Activated CD4-positive, alpha-beta T cell treated with anti-CD3 and anti-CD28 coated beads, Interleukin-2, amount 50 U/mL, for 24 hours (primary cell): ENCODE results near the gene ZNF668.
A peak's percentile ranks its signal among the peaks of the same experiment; 100 is the strongest.

ENCODE experiments used
- DNase-seq, 2 donors: peaks; one replicate each; pipeline ENCODE4 v3.0.0-alpha.2; 2020; ENCODE audit warnings: low read depth in 1 of 2, low spot score in 1 of 2

The ZNF668 gene

GRCh38 chr16:31073970-31074813, at the start of gene ZNF668, which contains the start of gene ZNF646:
Gene ZNF668, minus strand, starts transcription at chr16:31074240. Its CDS starts 9,781 bp downstream, at chr16:31064459.
Gene ZNF646, plus strand, starts transcription at chr16:31074422. Its CDS starts 1,903 bp downstream, at chr16:31076325.
- peak; percentile 88 to 97 for DNase-seq

- DNase-seq = no peak
Measured at GRCh38 chr16:31120129-31120528, 46.1 kb upstream of the ZNF668 start.

DNA sequence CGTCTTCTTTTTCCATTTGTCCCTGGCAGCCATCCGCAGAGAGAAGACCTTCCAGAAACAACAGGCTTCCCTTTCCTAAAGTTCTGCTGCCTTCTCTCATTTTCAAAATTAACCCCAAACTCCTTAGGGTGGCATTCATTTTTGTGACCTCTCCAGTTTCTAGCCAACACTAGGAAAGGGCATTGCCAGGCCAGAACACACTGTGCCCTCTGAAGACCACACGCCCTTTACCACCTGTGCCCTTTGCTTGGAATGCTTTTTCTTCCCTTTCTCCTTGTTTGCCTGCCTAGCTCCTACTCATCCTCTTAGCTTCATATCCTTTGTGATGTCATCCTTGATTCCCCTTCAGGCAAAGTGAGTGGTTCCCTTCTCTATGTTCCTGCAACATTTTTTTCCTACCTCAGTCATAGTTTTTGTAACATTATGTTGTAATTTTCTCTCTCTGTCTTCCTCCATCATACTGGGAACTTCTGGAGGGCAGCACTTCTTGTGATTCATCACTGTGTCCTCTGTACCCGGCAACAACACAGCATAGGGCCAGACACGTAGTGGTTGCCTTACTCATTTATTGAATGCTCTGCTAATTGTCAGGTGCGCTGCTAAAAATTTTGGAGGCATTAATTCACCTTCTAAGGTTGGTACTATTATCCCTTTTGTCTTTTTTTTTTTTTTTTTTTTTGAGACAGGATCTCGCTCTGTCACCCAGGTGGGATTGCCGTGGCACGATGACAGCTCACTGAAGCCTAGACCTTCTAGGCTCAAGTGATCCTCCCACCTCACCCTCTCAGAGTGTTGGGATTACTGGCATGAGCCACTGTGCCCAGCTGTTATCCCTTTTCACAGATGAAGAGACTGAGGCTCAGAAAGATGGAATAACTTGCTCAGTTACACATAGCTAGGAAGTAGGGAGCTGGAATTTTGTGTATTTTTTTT, 44.4 kb upstream of the ZNF668 start:
- DNase-seq = no peak

DNA sequence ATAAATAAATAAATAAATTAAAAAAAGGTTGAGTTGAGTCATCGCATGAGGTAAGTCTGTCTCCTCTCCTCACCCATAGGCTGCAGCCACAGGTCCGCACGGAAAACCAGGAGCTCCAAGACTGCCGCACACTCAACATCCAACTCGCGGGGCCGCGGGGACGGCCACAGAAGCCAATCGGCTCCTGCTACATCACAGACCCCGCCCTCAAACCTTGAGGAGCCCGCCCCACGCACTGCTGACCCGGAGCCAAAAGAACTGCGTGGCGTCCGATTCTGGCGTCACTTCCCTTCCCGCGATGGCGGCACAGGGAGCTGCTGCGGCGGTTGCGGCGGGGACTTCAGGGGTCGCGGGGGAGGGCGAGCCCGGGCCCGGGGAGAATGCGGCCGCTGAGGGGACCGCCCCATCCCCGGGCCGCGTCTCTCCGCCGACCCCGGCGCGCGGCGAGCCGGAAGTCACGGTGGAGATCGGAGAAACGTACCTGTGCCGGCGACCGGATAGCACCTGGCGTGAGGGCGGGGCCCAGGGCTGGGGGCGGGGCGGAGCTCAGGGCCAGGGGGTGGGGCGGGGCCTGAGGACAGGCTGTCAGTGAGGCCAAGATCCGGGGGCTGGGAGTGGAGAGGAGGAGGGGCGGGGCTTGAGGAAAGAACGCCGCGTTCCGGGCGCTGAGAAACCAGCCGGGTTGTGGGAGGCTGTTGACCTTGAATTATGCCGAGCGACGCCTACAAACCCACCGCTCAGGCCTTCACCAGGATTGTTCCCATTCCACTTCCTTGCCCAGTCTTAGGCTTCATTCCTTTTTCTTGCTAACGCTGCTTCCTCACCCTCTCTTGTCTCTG, 43.6 kb upstream of the ZNF668 start, which contains the start of gene KAT8:
TSS of gene KAT8 (plus strand) at position 281 of the 839 bp plus-strand sequence. CDS start at position 299, 18 bp downstream.
- peak; percentile 91 to 97 for DNase-seq

GRCh38 chr16:31114468-31114867, 40.4 kb upstream of the ZNF668 start:
- DNase-seq = no peak

- no peak for DNase-seq
Measured at GRCh38 chr16:31113121-31114120, 39.4 kb upstream of the ZNF668 start.

DNA sequence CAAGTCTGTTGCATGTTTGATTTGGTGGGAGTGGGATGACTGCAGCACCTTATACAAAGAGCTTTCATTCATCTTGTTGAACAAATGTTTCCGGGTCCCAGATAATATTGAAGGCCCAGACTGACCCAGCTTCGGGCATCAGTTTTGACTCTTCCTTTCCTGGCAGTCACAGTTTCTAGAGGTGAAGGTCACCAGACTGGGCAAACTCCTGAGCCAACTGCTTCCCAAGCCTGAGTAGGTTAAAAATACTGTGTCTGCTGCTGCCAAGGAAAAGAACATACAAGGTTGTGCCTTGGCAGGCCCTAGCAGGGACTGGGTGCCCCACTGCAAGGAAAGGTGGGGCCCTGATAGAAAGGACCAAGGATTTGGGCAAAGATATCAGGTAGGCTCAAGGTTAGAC, 38.7 kb upstream of the ZNF668 start:
- DNase-seq = no peak

- DNase-seq = no peak
Measured at GRCh38 chr16:31111881-31112466, 37.9 kb upstream of the ZNF668 start.

- DNase-seq = no peak
Measured at GRCh38 chr16:31110106-31111034, 36.3 kb upstream of the ZNF668 start.

DNA sequence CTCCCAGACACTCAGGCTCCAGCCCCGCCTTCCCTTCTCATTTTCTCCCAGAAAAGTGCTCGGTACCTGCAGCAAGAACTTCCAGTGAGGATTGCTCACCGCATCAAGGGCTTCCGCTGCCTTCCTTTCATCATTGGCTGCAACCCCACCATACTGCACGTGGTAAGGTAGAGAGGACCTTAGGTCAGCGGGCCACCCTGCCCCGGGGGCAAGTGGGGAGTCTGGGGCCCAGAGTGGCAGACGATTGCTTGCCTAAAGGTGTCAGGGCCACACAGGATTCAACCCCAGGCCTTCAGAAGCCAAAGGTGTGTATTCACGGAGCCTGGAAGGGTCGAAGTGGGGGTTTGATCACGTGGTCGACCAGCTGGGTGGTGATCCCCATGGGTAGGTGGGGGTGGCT, 35.6 kb upstream of the ZNF668 start:
- DNase-seq = no peak

- no peak for DNase-seq
Measured at GRCh38 chr16:31108794-31109558, 34.9 kb upstream of the ZNF668 start.

- DNase-seq = peak; percentile 41 to 56
Measured at GRCh38 chr16:31108035-31108793, 34.2 kb upstream of the ZNF668 start, which contains the start of gene BCKDK. Gene BCKDK, plus strand, starts transcription at chr16:31108386. Its CDS starts 838 bp downstream, at chr16:31109224.

GRCh38 chr16:31107465-31107867, 33.4 kb upstream of the ZNF668 start:
- no peak for DNase-seq

DNA sequence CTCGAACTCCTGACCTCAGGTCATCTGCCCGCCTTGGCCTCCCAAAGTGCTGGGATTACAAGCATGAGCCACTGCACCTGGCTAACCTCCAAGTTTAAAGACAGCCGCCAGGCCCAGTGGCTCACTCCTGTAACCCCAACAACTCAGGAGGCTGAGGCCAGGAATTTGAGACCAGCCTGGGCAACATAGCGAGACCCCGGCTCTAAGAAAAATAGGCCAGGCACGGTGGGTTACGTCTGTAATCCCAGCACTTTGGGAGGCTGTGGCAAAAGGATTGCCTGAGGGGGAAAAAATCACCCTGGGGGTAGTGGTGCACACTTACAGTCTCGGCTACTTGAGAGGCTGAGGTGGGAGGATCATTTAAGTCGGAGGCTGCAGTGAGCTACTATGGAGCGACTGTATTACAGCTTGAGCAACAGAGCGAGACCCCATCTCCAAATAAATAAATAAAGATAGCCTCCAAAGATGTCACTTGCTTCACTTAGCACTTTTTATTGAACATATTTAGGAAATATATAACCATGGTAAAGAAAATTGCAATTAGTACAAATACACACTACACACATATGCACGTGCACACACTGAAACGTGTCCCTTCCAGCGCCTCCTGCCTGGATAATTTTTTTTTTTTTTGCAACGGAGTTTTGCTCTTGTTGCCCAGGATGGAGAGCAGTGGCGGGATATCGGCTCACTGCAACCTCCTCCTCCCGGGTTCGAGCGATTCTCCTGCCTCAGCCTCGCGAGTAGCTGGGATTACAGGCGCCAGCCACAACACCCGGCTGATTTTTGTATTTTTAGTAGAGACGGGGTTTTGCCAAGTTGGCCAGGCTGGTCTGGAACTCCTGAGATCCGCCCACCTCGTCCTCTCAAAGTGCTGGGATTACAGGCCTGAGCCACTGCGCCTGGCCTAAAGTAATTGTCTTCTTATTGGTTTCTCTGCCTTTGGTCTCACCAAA, 32.7 kb upstream of the ZNF668 start:
- DNase-seq = no peak

DNA sequence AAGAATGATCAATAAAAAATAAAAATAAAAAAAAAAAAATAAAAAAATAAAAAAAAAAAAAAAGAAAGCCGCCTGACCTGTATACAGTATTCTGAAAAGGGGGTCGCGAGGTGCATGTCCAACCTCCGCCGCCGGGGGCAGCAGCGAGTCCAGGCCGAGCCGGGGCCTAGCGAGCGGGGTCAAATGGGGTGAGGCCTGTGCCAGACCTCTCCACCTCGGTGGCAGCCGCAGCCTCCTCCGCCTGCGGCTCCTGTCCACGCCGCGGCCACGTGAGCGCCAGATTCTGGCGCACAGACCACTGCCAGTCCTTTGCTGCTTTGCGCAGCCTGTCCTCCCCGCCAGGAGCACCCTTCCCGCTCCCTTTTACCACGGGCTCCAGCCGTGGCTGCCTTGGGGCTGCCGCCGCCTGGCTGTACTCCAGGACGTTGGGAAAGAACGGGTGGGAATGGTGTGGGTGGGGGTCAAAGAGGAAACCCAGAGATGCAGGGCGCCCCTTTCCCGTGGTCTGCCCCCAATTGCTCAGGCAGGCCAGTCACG, 31.7 kb upstream of the ZNF668 start:
- DNase-seq = peak; percentile 60 to 68
